ENCODE results near the gene PRIM1. TPM values are rescaled to one million over a fixed set of nuclear protein-coding genes. Genes with fewer than 3 reads are reported as not detected.
"Not testable (repeated sequence)": the region's sequence is repeated elsewhere in the genome, so short reads cannot be mapped to it uniquely, and the experiment has no call there.

The PRIM1 gene
- total and polyA plus RNA-seq, 9 donors: 5.7 to 12.5 (median 7.8) TPM

- H3K4me1 ChIP-seq (ENCODE audit: insufficient read depth): no peaks in the 10 kb centered on the region
- TF ChIP-seq, protein P1, sequence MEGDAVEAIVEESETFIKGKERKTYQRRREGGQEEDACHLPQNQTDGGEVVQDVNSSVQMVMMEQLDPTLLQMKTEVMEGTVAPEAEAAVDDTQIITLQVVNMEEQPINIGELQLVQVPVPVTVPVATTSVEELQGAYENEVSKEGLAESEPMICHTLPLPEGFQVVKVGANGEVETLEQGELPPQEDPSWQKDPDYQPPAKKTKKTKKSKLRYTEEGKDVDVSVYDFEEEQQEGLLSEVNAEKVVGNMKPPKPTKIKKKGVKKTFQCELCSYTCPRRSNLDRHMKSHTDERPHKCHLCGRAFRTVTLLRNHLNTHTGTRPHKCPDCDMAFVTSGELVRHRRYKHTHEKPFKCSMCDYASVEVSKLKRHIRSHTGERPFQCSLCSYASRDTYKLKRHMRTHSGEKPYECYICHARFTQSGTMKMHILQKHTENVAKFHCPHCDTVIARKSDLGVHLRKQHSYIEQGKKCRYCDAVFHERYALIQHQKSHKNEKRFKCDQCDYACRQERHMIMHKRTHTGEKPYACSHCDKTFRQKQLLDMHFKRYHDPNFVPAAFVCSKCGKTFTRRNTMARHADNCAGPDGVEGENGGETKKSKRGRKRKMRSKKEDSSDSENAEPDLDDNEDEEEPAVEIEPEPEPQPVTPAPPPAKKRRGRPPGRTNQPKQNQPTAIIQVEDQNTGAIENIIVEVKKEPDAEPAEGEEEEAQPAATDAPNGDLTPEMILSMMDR (IDR thresholded peaks at IDR 0.05): no peak
- TF ChIP-seq POLR2A (IDR thresholded peaks at IDR 0.05) (no peak), EP300 (IDR thresholded peaks at IDR 0.05) (no peak)
- H3K27me3 ChIP-seq: no peaks in the 10 kb centered on the region
- no peaks in the 10 kb centered on the region for H3K36me3 ChIP-seq
- no peak overlapping the region for H3K4me3 ChIP-seq
- intact Hi-C loops (cut with DNase I): no loop called here
- peak in 1 of 5 donors; percentile 9 for DNase-seq
- H3K9me3 ChIP-seq: no peaks in the 10 kb centered on the region
- H3K27ac ChIP-seq: no peak overlapping the region
- 46 to 74% (median 58%) methylated on average over 5 of the region's 5 CpGs for WGBS, 3 donors
Measured at GRCh38 chr12:56709759-56710376, 42.3 kb downstream of the PRIM1 start.

- H3K4me3 ChIP-seq; intact Hi-C loops (cut with DNase I); H3K9me3 ChIP-seq; H3K27ac ChIP-seq; H3K4me1 ChIP-seq (ENCODE audit: insufficient read depth); H3K36me3 ChIP-seq; H3K27me3 ChIP-seq: not testable (repeated sequence)
- DNase-seq: peak in 1 of 5 donors; percentile 5
- WGBS, 3 donors: 80 to 86% (median 80%) methylated on average over 5 of the region's 5 CpGs
Measured at GRCh38 chr12:56704522-56704921, 47.6 kb downstream of the PRIM1 start.

DNA sequence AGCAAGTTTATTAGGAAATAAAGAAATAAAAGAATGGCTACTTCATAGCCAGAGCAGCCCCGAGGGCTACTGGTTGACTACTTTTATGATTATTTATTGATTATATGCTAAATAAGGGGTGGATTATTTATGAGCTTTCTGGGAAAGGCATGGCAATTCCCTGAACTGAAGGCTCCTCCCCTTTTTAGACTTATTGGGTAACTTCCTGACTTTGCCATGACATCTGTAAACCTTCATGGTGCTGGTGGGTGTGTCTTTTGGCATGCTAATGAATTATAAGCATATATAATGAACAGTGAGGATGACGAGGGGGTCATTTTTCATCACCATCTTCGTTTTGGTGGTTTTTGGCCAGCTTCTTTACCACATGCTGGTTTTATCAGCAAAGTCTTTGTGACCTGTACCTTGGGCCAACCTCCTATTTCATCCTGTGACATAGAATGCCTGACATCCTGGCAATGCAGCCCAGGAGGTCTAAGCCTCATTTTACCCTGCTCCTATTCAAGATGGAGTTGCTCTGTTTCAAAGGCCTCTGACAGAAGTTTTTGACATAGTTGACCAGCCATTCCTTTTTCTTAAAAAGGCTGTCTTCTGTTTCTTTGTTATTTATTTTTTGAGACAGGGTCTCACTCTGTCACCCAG, 53.0 kb downstream of the PRIM1 start:
- Histone ChIP-seq H3K27me3 (no peaks in the 10 kb centered on the region), H3K4me3 (no peak overlapping the region), H3K27ac (no peak overlapping the region), H3K9me3 (no peaks in the 10 kb centered on the region), H3K36me3 (no peaks in the 10 kb centered on the region), H3K4me1 (ENCODE audit: insufficient read depth) (no peaks in the 10 kb centered on the region)
- no peak for DNase-seq
- WGBS, 3 donors: 42 to 62% (median 60%) methylated on average over 3 of the region's 3 CpGs
- intact Hi-C loops (cut with DNase I): no loop called here
- TF ChIP-seq POLR2A (IDR thresholded peaks at IDR 0.05) (no peak), EP300 (IDR thresholded peaks at IDR 0.05) (no peak)
- TF ChIP-seq, protein P1 (IDR thresholded peaks at IDR 0.05): no peak

DNA sequence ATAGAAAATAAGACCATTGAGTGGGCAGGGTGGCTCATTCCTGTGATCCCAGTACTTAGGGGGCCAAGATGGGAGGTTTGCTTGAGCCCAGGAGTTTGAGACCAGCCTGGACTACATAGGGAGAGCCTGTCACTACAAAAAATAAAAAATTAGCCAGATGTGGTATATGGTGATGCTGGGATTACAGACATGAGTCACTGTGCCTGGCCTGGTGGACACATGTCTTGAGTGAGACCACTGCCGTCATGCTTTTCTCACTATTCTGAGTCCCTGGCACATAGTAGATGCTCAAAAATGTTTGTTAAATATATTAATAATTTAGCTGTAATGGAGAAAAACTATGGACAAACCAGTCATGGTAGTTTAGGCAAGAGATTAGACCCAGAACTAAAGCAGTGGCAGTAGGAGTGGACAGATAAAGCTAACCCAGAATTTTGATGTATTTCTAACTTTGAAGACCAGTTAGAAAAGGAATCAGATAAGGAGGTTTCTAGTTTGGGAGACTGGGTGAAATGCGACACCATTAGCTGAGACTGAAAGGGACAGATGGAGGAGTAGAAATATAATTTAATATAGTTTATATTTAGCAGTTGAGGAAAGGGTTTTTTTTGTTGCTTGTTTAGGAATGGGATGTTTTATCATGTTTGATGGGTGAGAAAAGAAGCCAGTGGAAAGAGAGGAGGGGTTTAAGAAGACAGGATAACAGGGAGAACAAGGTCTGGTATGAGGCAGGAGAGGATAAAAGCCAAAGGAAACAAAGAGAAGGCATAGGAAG, 56.6 kb downstream of the PRIM1 start:
- Histone ChIP-seq H3K36me3 (no peaks in the 10 kb centered on the region), H3K4me3 (no peak overlapping the region), H3K4me1 (ENCODE audit: insufficient read depth) (no peaks in the 10 kb centered on the region), H3K27me3 (no peaks in the 10 kb centered on the region), H3K9me3 (no peaks in the 10 kb centered on the region), H3K27ac (no peak overlapping the region)
- intact Hi-C loops (cut with DNase I): loop anchor here in 1 of 4 donors (2.0 kb wide), 1 partner anchor 23 kb away; no protein-coding TSS in a partner anchor
- TF ChIP-seq, protein P1 (IDR thresholded peaks at IDR 0.05): no peak
- TF ChIP-seq EP300 (IDR thresholded peaks at IDR 0.05) (no peak), POLR2A (IDR thresholded peaks at IDR 0.05) (no peak)
- peak in 1 of 5 donors; percentile 1 for DNase-seq
- 42 to 54% (median 51%) methylated on average over 2 of the region's 2 CpGs for WGBS, 3 donors
